GM04503 (cell line): Measurements from ENCODE around the gene TRIM71.
"Not testable (repeated sequence)": the region's sequence is repeated elsewhere in the genome, so short reads cannot be mapped to it uniquely, and the experiment has no call there.

Source experiments
- DNase-seq: peaks from one replicate; pipeline ENCODE4 v3.0.0-alpha.2; 2012; ENCODE audit warnings: low read depth

TRIM71 gene

DNA sequence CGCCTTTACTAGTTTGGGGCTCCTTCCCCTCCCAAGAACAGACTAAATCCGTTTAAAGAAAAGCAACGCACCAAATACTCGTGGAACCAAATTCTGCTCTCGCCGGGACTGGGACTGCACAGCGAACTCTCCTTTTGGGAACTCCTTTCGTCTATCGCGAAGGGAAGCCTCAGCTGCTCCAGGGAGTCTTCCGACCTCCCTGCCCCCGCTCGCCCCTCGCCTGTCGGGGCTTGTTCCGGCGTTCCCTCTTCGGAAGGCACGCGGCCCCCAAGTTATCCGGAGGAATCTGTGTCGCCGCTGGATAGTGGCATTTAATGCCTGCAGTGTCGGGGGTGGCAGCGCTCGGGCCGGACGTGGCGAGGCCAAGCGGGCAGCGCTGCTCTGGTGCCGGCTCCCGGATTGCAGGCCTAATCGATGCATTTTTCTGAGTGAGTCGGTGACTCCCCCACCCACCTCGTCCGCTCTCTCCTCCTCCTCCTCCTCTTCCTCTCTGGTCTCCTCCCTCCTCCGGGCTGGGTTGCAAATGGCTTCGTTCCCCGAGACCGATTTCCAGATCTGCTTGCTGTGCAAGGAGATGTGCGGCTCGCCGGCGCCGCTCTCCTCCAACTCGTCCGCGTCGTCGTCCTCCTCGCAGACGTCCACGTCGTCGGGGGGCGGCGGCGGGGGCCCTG, at the start of gene TRIM71:
TRIM71 (plus strand) TSS at position 440 of the 671 bp plus-strand sequence; CDS start at position 524, 84 bp downstream.
- no peak for DNase-seq

DNA sequence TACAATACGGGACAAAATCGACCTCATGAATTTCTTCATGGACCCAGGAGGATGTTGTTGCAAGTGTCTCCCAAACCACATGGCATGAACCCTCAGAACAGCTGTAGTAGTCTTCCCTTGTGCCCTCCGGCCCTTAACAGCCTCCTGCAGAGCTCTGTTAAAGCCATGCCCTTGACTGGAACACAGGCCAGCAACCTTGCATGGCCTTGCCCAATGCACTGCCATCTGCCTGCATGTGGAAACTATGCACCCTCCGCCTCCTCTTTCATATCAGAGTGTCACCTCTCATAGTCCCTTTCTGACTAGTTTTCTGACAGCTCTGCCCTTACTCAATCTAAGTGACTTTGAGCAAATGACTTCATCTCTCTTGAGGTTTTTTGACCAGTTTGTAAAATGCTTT, 39.4 kb upstream of the TRIM71 start:
- no peak for DNase-seq

DNA sequence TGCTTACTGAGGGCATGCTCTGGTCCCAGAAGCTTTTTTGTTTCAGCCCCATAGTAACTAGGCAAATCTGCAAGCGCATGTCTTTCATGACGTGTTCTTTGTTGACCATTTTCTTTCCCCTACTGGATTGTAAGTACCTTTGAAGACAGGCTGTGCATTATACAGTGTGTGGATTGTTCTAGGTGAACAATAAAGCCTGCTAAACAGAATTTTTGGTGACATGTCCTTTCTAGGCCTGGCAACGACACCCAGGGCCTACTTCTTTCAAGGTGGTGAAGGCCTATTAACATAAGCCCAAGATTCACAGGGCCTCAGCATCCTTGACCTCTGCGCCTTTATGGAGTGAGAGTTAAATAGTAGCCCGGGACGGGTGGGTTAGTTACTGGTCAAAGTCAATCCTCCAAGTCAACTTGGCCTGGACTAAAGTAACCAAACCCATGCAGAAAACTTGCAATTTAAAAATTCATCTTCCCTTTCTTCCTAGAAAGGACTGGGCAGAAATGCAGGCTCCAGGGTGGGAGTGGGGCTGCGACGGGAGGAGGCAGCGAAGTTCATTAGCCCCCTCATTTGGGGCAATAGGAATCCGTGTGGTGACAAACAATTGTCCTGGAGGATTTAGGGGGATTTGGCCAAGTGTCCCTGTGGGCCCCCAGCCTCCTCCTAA, 37.6 kb upstream of the TRIM71 start:
- no peak for DNase-seq

DNA sequence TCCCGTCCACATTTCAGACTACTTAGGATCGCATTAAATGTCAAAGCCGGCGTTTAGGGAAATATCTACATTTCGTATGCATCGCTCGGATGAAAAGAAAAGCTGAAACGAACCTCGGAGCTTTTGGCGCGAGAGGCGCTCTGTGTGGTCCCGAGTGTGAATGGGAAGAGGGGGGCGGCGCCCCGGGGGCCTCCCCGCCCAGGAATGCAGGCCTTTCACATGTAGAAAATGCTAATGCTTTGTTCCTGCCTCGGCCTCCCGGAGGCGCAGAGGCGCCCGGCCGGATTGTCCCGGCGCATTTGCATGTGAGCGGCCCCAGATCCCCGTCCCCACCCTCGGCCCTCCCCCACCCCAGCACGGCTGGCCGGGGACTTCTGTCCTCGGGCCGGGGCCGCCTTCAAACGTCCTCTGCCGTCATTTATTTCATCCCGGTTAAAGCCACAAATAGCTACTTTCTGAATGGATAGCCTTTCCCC, 37.0 kb upstream of the TRIM71 start:
- no peak for DNase-seq

DNA sequence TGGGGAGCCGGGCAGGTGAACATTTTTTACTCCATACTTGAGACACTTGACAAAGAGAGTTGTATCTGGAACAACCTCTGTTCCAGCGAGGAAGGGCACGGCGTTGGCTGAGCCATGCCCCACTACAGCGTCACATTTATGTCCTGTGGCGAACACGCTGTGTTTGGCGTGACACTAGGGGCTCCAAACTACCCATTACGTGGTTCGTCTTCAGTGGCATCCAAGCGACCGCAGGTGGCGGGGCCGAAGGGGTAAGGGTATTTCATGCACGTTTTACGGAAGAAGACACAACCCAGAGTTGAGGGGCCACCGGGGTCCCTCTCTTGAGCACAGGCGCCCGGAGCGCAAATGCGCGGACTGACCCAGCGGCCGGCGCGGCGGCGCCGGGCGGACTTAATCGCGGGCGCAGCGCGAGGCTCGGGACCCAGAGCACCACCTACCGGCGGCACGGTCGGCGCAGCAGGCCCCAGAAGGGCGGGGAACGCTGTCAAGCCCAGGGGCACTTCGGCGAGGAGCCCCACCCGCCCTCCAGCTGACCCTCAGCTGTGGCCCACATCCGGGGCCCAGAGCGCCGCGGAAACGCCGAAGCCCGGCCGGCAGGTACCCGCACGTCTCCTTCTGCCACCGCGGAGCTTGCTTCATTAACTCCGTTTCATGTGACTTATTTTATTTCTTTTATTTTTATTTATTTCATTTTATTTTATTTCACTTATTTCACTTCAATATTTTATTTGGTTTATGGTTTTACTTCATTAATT, 36.4 kb upstream of the TRIM71 start:
- no peak for DNase-seq

DNA sequence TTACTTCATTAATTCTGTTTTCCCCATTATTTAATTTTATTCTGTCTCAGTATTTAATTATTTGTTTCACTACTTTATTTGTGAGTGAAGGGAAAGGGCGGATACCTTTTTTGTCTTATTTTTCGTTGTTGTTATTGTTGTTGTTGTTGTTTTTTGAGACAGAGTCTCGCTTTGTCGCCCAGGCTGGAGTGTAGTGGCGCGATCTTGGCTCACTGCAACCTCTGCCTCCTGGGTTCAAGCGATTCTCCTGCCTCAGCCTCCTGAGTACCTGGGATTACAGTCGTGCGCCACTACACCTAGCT, 35.9 kb upstream of the TRIM71 start:
- DNase-seq: not testable (repeated sequence)

DNA sequence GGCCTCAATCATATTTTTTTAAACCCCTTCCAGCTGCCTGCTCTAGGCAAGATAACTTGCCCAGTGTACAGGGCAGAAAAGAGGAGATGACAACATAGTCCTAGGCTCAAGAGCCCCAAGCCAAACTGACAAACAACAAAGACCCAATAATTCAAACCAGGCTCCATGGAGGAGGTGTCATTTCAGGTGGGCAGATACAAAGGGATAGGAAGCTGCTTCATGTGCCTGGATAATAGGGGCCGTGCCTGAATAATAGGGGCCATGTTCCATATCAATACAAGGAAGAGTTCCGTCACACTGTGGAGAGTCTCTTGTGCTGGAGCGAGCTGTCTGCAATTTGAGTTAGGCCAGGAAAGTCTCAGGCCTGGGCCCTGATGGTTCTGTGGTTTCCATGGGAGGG, 35.4 kb upstream of the TRIM71 start:
- no peak for DNase-seq

DNA sequence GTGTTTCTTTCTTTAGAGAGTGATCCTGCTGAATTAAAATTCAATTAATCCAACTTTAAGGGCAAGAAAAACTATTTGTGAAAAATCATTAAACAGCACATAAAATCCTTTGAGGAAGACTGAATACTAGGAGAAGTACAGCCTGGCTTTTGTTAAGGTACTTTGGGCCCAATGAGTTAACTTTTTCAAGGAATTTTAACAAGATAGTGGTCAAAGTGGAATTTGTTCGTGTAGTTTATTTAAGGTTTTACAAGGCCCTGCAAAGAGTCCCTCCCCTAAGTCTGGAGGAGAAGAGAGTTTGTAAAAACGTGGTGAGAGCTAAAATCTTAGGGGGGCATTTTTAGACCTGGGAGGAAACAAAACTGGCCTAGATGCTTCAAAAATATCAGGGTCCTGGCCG, 26.0 kb upstream of the TRIM71 start:
- no peak for DNase-seq

DNA sequence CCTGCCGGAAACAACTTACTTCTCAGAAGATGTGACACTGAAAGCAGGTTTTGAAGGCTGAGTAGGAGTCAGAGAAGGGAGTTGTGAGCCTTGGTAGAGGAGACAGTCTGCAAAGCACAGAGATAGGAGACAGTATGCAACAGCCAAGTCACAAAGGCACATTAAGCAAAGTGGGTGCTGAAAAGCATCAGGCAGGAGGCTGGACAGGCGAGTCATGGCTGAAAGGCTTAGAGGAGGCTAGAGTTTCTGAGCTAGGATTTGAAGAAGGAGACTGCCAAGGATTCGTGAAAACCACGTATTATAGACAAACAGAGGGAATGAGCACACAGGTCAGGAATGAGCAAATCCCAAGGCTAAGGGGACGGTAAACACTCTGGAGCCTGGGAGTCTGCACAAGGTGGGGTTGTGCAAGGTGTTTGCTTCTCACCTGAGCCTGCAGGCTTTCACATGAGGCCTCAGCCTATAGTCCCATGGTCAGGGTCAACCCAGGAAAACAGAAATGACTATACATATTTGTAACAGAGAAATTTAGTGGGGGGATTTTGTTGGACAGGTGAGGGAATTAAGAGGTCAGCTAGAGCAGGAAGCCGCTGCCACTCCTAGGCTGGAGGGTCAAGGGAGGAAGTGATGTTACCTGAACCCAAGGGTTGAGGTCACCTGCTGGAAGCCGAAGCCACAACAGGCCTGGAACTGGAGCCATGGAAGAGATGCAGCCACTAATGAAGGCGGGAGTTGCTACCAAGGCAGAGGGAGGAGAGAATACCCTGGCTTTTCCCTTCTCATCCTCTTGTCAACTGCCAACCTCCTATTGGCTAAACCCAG, 23.1 kb upstream of the TRIM71 start:
- no peak for DNase-seq

DNA sequence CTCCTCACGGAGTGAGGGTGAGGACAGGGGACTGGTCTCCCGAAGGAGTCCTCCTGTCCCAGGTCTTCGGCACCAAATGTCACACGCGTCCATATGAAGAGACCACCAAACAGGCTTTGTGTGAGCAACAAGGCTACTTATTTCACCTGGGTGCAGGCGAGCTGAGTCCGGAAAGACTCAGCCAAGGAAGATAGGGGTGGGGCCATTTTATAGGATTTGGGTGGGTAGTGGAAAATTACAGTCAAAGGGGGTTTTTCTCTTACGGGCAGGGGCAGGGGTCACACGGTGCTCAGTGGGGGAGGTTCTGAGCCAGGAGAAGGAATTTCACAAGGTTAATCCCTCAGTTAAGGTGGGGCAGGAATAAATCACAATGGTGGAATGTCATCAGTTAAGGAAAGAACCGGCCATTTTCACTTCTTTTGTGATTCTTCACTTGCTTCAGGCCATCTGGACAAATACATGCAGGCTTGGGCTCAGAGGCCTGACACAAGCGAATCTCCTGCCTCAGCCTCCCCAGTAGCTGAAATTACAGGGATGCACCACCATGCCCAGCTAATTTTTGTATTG, 21.3 kb upstream of the TRIM71 start:
- not testable (repeated sequence) for DNase-seq

DNA sequence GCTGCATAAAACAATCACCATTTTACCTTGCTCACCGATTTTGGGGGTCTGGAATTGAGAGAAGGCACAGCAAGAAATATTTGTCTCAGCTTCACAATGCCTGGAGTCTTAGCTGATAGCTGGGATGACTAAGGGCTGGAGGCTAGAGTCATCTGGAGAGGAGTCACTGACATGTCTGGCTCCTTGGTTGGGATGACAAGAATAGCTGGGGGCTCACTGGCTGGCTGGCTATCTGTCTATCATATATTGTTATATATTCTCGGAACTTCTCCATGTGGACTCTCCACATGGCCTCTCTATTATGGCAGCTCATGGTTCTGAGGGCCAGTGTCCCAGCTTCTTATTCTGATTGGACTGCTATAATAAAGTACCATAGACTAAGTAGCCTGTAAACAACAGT, 20.0 kb upstream of the TRIM71 start:
- no peak for DNase-seq

DNA sequence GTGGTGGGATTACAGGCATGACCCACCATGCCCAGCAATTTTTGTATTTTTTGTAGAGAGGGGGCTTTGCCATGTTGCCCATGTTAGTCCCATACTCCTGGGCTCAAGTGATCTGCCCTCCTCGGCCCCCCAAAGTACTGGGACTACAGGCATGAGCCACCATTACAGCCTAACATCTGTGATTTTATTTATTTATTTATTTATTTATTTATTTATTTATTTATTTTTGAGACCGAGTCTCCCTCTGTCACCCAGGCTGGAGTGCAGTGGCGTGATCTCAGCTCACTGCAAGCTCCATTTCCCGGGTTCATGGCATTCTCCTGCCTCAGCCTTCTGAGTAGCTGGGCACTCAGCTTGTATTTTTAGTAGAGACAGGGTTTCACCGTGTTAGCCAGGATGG, 16.4 kb upstream of the TRIM71 start:
- not testable (repeated sequence) for DNase-seq

DNA sequence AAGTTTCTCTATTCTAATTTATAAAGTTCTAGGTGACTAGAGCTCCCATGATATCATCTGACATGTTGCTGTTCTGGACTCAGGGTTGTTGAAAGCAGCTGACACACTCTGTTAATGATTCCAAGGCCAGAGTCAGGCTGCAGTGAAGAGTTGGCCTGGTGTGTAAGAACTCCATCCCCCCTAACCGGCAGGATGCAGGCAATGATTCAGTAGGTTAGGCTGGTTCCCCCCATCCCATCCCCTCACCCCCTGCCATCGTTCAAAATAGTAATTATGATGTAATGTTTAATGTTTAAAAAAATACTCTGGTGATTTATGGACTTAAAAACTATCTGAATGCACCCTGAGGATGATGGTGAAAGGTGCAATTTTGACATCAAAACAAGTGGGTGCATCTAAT, 4.6 kb upstream of the TRIM71 start:
- DNase-seq: no peak

DNA sequence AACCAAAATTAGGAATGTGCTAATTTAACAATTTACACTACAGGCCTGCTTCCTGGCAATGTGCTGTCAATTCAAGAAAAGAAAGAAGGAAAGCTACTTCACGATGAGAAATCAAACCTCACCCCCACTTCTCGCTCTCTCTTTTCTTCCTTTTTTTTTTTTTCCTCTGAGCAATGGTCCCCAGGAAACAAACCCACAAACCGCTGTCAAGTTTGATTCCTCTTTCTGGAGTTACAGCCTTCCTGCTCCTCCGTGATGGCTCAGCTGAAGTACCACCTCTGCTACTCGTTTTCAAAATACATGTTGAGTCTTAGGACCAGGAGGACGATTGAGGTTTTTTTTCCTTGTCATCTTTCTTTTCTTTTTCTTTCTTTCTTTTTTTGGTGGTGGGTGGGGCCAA, 3.4 kb upstream of the TRIM71 start:
- no peak for DNase-seq

DNA sequence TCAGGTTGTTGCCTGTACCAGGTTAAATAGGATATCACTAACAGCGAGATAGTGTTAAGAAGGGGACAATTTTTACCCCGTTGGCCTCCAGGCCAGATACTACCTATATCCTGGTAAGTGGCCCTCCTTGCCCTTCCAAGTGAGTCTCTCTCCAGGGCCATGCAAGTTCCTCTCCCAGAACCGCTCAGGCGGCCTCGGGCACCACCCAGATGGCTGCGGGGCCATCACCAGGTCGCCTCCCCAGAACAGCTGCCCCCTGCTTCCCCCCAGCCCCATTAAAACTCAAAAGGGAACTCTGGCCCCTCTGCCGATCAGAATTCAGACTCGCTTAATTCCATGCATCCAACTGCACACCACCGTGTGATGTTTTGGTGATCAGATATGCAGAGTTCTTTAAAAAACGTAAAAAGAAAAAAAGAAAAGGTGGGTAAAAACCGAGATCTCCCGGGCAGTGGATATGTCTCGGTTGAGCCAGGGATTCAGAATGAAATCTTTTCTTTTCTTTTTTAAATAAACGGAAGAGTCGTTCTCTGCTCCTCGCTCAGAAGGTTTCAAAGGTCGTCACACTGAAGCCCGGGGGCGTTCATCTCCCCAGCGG, 1.9 kb upstream of the TRIM71 start:
- no peak for DNase-seq

DNA sequence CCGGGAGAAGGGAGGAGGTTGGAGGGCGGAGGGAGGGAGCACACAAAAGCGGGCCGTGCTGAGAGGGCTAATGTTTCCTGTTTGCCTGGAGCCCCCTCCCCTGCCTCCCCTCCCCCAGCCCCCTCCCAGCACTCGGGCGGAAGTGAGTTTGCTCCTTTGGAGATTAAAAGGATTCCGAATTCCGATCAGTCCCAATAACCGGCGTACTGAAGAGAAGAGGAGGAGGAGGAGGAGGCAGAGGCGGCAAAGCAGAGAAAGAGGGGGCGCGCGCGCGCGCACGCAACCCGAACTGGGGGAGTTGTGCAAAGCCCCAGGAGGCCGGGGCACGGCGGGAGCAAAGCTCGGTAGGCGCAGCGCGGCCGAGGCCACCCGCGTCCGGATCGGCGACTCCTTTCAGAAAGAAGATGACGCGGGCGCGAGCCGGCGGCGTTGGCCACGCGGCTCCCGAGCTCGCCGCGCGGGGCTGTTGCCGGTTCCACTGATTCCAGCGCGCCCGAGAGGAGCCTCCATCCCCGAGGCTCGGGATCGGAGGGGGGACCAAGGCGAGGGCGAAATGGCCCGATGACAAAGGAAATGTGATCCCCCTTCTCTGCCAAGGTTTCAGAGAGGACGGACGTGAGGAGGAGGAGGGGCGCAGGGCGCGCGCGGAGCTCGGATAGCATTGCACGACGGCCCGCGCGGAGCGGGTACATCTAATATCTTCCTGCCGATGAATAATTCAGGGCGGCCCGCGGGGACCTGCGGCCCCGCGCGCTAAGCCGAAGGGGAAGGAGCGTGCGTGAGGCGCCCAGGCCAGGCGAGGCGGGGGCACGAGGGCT, 1.1 kb upstream of the TRIM71 start:
- DNase-seq: no peak

DNA sequence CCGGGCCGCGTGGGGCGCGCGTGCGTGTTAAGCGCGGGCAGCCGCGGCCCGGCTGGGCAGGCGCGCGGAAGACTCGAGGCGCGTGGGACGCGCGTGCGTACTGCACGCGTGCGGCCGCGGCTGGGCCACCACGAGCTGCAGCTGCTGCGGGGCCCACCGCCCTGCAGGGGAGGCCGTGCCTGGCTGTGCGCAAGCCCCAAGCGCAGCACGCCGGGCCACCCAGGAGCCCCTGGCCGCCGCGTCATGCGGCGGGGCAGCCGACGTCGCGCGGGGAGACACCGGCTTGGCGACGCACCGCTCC, 590 bp upstream of the TRIM71 start:
- no peak for DNase-seq

DNA sequence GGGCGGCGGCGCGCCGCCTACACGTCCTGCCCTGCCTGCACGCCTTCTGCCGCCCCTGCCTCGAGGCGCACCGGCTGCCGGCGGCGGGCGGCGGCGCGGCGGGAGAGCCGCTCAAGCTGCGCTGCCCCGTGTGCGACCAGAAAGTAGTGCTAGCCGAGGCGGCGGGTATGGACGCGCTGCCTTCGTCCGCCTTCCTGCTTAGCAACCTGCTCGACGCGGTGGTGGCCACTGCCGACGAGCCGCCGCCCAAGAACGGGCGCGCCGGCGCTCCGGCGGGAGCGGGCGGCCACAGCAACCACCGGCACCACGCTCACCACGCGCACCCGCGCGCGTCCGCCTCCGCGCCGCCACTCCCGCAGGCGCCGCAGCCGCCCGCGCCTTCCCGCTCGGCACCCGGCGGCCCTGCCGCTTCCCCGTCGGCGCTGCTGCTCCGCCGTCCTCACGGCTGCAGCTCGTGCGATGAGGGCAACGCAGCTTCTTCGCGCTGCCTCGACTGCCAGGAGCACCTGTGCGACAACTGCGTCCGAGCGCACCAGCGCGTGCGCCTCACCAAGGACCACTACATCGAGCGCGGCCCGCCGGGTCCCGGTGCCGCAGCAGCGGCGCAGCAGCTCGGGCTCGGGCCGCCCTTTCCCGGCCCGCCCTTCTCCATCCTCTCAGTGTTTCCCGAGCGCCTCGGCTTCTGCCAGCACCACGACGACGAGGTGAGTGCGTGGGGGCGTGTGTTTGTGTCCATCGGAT, 602 bp downstream of the TRIM71 start:
- no peak for DNase-seq

DNA sequence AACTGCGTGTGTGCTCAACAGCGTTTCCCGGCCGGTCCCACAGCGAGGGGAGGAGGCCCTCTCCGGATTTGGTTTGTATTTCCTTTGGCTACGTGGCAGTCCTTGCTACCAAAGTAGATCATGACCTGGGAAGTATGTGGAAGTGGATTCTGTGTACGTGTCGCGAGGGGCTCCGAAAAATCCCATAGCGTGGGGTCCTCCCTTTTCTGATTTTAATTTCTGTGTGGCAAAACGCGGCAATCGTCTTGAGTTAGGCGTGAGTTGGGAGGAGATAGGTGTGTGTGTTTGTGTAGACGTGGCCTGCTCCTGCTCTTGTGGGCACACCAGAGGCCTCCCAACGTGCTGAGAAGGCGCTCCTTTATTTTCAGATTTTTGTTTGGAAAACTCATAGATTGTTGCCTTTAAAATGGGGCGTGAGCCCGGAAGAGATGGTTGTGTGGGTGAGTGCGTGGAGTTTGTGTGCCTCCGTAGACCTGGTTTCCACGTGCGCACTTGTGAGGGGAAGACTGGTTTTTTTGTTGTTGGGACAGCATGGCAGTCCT, 1.2 kb downstream of the TRIM71 start:
- DNase-seq: no peak
